ENCODE data around the gene EN2.
A peak's percentile ranks its signal among the peaks of the same experiment; 100 is the strongest.

The EN2 gene

DNA sequence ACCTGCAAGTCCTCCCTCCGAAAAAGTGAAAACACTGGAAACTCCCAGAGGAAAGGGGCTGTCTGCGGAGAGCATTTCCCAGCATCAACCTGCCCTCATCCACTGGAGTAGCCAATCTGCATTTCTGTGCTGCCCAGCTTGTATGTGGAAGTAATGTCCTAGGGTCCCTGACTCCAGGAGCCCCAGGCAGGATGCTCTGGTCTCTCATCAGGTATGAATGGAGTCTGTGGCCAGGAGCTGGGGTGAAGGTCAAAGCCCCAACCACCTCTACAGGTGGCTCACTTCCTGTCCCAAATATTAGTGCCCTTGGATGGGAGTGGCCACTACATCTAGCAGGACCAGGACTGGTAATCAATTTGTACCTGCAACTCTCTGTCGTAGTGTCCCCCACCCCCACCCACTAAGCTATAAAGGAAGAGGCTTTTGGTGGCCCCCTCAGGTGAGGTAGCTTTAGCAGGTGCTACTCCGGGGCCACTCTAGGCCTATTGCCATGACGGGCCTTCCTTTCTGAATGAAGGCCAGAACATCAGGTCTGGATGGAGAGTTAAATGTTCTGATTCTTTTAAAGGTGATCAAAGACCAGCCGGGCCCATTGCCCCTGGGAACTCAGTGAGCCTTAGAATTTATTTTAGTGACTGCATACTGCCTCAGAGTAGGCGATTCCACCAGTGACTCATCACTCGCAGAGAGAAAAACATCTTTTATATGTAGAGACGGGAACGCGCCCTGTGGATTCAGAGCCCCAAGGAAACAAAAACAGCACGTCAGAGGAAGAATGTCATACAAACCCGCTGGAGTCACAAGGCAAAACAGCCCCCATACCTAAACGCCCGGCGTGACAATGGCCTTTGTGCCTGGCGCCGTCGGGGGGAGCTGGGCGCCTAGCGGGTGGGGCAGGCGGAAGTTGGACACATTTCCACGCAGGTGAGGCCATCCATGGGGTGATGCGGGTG is 13.0 kb downstream of the EN2 start:
- Mint-ChIP-seq H3K4me1 (ENCODE audit: low read depth) (no peaks in the 10 kb centered on the region), H3K4me3 (no peak overlapping the region), H3K27me3 (ENCODE audit: low read depth) (peaks cover 88% of the 10 kb centered on the region)

GRCh38 chr7:155471718-155472117 is 13.8 kb downstream of the EN2 start:
- H3K27ac Mint-ChIP-seq = no peak overlapping the region
- peaks cover 3% of the 10 kb centered on the region for H3K36me3 Mint-ChIP-seq (ENCODE audit: low read depth)
- H3K27me3 Mint-ChIP-seq (ENCODE audit: low read depth) = peaks cover 89% of the 10 kb centered on the region
- H3K4me3 Mint-ChIP-seq = no peak overlapping the region
- peaks cover 2% of the 10 kb centered on the region for H3K4me1 Mint-ChIP-seq (ENCODE audit: low read depth)
- H3K9me3 Mint-ChIP-seq = no peaks in the 10 kb centered on the region

More for the DNA sequence above, 13.0 kb downstream of the EN2 start:
- no peaks in the 10 kb centered on the region for H3K9me3 Mint-ChIP-seq
- H3K27ac Mint-ChIP-seq = no peak overlapping the region
- H3K36me3 Mint-ChIP-seq (ENCODE audit: low read depth) = peaks cover 3% of the 10 kb centered on the region

DNA sequence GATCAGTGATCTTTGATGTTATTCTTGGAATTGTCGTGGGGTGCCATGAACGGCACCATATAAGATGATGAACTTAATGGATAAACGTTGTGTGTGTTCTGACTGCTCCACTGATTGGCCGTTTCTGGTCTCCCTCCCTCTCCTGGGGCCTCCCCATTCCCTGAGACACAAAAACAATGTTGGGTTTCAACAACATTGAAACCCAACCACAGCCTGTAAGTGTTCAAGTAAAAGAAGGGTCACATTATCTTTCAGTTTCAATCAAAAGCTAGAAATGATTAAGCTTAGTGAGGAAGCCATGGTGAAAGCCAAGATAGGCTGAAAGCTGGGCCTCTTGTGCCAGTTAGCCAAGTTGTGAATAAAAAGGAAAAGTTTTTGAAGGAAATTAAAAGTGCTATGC is 19.5 kb downstream of the EN2 start:
- Mint-ChIP-seq H3K4me1 (ENCODE audit: low read depth) (peaks cover 11% of the 10 kb centered on the region), H3K27ac (peak overlapping the region; percentile 52), H3K27me3 (ENCODE audit: low read depth) (peaks cover 68% of the 10 kb centered on the region), H3K9me3 (peaks cover 10% of the 10 kb centered on the region), H3K36me3 (ENCODE audit: low read depth) (peaks cover 4% of the 10 kb centered on the region), H3K4me3 (peak overlapping the region; percentile 21)

DNA sequence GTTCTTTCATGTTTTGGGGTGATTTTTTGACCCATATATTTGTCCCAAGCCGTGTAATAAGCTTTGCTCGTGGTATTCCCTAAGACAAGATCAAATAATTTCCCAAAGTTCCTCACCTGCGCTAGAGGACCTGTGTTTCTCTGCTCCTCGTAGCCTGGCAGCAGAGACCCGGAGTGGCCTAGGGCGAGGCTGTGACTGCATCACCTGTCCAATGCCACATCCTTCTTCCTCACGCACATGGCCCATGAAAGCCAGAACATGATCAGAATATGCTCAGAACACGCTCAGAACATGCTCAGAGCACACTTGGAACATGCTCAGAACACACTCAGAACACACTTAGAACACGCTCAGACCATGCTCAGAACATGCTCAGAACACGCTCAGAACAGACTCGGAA is 23.8 kb downstream of the EN2 start:
- Mint-ChIP-seq H3K27me3 (ENCODE audit: low read depth) (peaks cover 40% of the 10 kb centered on the region), H3K9me3 (peaks cover 10% of the 10 kb centered on the region), H3K27ac (no peak overlapping the region), H3K36me3 (ENCODE audit: low read depth) (peaks cover 4% of the 10 kb centered on the region), H3K4me1 (ENCODE audit: low read depth) (peaks cover 9% of the 10 kb centered on the region), H3K4me3 (no peak overlapping the region)

DNA sequence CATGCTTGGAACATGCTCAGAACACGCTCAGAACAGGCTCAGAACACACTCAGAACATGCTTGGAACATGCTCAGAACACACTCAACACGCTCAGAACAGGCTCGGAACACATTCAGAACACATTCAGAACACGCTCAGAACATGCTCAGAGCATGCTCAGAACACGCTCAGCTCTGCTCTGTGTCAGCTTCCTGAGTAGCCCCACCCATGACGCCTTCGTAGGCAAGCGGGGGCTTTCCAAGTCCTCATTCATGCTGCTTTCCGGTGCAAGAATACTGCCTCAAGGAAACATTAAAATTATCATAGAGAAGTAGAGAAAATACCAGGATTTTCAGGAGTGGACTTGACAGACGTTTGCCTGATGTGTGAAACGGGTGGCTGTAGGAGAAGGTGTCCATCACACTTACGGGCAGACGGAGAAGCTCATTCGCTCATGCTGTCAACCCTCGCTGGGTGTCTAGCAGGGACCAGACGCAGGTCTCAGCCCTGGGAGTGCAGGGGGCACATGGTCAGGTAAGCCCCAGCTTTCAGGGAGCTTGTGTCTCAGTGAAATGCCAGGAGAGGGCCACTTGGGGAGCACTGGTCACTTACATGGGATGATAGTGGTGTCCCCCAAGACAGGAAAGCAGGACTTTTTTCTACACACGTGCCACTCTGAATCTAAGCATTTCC is 24.7 kb downstream of the EN2 start:
- Mint-ChIP-seq H3K36me3 (ENCODE audit: low read depth) (peaks cover under 1% of the 10 kb centered on the region), H3K4me3 (peak overlapping the region; percentile 49), H3K9me3 (peaks cover 10% of the 10 kb centered on the region), H3K4me1 (ENCODE audit: low read depth) (peaks cover 2% of the 10 kb centered on the region), H3K27me3 (ENCODE audit: low read depth) (peaks cover 35% of the 10 kb centered on the region), H3K27ac (peak overlapping the region; percentile 43)

GRCh38 chr7:155483245-155483644 is 25.3 kb downstream of the EN2 start:
- Mint-ChIP-seq H3K36me3 (ENCODE audit: low read depth) (no peaks in the 10 kb centered on the region), H3K4me3 (peak overlapping the region; percentile 49), H3K4me1 (ENCODE audit: low read depth) (no peaks in the 10 kb centered on the region), H3K9me3 (peaks cover 10% of the 10 kb centered on the region), H3K27me3 (ENCODE audit: low read depth) (peaks cover 32% of the 10 kb centered on the region), H3K27ac (peak overlapping the region; percentile 55)

GRCh38 chr7:155483868-155484325 is 26.0 kb downstream of the EN2 start:
- peaks cover 10% of the 10 kb centered on the region for H3K9me3 Mint-ChIP-seq
- peaks cover 2% of the 10 kb centered on the region for H3K4me1 Mint-ChIP-seq (ENCODE audit: low read depth)
- H3K36me3 Mint-ChIP-seq (ENCODE audit: low read depth) = no peaks in the 10 kb centered on the region
- no peak overlapping the region for H3K27ac Mint-ChIP-seq
- H3K27me3 Mint-ChIP-seq (ENCODE audit: low read depth) = peaks cover 31% of the 10 kb centered on the region
- no peak overlapping the region for H3K4me3 Mint-ChIP-seq

DNA sequence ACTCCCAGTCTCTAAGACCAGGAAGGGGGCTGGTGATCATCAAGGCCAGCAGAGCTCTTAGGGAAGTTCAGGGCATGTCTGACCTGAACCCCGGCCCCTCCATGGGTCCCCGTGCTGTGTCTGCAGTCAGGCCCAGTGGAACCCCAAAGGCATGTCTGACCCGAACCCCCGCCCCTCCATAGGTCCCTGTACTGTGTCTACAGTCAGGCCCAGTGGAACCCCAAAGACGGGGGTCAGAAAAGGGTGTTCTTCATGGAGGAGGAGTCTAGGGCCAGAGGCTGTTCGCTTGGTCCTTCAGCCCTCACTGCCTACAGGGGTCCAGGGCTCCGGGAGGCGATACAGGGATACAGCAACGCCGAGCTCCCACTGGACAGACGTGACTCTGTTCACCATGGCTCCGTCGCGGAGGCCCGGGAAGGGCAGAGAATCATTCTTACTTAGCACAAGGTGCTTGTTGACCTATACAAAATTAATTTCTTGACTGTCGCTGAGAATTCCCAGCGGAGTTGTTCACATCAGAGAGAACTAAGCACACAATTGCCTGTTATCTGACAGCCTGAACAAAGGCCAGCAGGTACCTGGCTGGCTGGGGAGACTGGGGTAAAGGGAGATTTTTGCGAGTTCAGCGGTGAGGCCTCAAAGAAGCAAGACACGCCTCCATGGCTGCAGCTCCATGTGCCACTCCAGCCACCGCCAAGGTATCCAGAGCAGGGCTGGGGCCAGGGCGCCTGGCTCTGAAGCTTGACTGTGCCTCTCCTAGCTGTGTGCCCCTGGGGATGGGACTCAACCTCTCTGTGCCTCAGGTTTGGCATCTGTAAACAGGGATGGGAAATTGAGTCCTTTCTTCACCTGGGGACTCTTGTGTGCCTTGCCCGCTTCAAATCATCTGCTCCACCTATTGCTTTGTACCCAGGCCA is 26.8 kb downstream of the EN2 start:
- peaks cover 6% of the 10 kb centered on the region for H3K4me1 Mint-ChIP-seq (ENCODE audit: low read depth)
- H3K27ac Mint-ChIP-seq = no peak overlapping the region
- no peak overlapping the region for H3K4me3 Mint-ChIP-seq
- peaks cover 31% of the 10 kb centered on the region for H3K27me3 Mint-ChIP-seq (ENCODE audit: low read depth)
- H3K36me3 Mint-ChIP-seq (ENCODE audit: low read depth) = no peaks in the 10 kb centered on the region
- peaks cover 10% of the 10 kb centered on the region for H3K9me3 Mint-ChIP-seq

DNA sequence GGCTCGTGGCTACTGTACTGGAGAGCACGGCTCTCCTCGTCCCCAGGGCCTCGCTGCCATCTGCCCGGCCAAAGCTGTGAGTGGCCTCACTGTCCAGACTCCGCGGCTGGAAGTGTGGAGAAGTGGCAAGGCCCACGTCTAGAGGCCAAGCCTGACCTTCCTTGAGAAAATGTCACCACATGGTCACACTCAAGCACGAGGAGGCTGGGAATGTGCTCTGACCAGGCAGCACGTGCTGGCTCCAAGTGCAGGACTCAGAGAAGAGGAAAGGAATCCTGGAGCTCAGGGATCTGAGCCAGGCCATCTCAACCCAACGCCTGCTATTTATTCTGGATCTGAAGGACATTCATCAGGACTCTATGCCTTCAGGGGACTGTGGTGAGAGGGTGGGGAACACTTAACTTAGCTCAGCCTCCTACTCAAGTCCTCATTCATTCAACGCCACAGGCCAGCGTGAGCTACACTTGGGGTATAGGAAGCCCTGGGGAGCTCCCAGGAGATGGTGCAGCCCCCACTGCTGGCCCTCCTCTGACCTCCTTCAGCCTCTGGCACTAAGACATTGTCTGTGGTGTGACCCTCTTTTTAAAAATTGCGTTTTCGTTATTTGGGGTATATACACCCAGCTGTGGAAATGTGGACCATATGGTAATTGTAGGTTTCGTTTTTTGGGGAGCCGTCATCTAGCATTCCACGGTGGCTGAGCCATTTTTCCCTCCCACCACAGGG is 29.0 kb downstream of the EN2 start:
- H3K4me3 Mint-ChIP-seq = no peak overlapping the region
- peaks cover 15% of the 10 kb centered on the region for H3K4me1 Mint-ChIP-seq (ENCODE audit: low read depth)
- peaks cover 35% of the 10 kb centered on the region for H3K27me3 Mint-ChIP-seq (ENCODE audit: low read depth)
- H3K27ac Mint-ChIP-seq = no peak overlapping the region
- peaks cover 5% of the 10 kb centered on the region for H3K9me3 Mint-ChIP-seq
- peaks cover 2% of the 10 kb centered on the region for H3K36me3 Mint-ChIP-seq (ENCODE audit: low read depth)

DNA sequence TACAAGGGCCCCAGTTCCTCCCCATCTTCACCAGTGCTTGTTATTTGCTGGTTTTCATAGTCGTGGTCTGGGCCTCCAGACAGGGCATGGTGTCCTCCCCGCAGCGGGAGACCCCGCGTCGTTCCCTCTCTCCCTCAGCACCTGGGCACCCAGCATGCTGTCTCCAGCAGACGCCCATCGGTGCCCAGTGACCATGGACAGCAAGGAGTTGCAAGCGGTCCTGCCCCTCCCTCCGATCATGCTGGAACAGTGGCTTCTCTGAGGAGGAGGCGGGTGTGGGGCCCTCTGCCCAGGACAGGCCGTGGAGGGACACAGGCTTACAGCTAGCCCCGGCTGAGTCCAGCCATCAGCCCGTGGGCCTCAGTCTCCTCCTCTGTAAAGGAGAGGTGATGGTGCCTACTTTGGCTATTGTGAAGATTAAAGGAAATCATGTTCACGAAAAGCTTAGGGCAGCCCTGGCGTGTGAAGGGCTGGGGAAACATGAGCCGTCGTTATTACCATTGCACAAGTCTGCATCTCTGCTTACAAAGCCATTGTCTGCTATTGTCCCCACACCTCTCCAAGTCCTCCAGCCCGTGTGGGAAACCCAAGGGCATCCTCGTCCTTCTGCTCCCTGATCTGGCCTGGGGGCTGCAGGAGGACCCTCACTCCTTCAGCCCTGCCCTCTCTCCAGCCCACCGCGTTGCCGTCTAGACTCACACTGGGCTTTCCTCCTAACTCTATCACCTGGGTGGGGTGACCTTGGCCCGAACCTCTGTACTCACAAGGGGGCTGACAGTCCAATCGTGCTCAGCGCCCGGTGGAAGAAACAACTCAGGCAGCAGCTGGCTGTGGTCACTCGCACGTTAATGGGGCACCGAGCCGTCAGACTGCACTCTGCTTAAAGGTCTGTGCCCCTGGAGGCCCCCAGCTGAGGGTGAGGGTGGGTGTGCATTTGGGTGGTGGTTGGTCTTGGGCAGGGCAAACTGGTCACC is 29.9 kb downstream of the EN2 start:
- Mint-ChIP-seq H3K27me3 (ENCODE audit: low read depth) (peaks cover 35% of the 10 kb centered on the region), H3K27ac (no peak overlapping the region), H3K36me3 (ENCODE audit: low read depth) (peaks cover 2% of the 10 kb centered on the region), H3K9me3 (no peaks in the 10 kb centered on the region), H3K4me3 (no peak overlapping the region), H3K4me1 (ENCODE audit: low read depth) (peaks cover 16% of the 10 kb centered on the region)

DNA sequence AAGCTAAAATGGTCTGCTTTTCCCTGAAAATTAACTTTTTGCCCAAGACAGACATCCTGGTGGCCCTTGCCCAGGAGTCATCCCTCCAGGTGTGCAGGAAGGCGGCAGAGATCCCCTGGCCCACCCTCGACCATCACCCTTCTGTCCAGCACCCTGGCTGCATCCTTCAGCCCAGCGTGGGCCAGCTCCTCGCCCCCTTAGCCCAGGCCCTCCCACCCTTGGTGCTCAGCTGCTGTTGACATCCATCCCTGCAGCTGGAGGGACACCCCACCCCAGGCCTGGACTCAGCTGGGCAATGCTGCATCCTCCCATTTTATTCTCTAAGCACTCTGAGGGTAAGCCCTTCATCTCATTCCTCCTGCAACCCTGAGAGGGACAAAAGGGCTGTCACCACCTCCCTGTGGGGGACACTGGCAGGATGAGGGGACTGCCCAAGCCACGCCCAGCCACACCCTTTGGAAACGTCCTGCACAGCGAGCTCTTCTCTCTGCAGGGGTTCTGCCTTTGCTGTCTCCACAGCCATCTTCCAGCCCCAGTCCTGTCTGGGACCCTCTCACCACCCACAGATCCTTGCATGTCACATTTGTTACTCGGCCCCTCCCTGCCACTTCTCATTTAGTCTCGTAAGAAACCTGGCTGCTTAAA is 30.7 kb downstream of the EN2 start:
- H3K4me1 Mint-ChIP-seq (ENCODE audit: low read depth) = peaks cover 16% of the 10 kb centered on the region
- no peak overlapping the region for H3K4me3 Mint-ChIP-seq
- peaks cover 2% of the 10 kb centered on the region for H3K36me3 Mint-ChIP-seq (ENCODE audit: low read depth)
- H3K27me3 Mint-ChIP-seq (ENCODE audit: low read depth) = peaks cover 35% of the 10 kb centered on the region
- H3K27ac Mint-ChIP-seq = no peak overlapping the region
- H3K9me3 Mint-ChIP-seq = no peaks in the 10 kb centered on the region

DNA sequence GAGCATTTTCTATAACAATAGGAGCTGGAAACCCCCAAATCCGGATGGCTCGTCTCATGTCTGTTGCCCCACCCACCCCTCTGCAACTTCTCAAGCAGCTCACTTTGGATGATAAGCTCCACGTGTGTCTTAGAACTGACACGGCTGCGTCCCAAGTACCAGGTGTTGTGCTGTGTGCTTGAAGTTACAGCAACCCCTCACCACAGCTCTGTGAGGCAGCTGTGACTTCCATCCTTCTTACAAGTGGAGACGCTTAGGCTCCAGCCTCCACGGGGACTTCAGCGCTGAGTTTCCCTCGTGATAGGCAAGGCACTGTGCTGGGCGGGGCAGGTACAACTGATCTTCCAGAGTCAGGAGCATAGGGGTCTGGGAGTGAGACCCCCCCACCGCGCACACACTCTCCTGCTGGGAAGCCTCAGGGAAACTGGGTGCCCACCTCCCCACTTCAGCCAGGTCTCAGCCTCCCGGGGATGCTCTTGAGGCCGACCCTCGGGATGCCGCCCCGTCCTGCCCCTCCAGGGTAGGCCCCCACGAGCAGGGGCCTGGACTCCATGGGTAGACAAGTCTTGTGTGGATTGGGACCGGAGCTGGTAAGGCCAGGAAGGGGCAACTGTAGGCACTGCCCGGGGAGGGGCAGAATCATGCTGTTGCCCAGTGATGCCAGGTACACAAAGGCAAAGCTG is 31.4 kb downstream of the EN2 start:
- no peak overlapping the region for H3K27ac Mint-ChIP-seq
- peaks cover 16% of the 10 kb centered on the region for H3K4me1 Mint-ChIP-seq (ENCODE audit: low read depth)
- H3K27me3 Mint-ChIP-seq (ENCODE audit: low read depth) = peaks cover 35% of the 10 kb centered on the region
- H3K4me3 Mint-ChIP-seq = no peak overlapping the region
- no peaks in the 10 kb centered on the region for H3K9me3 Mint-ChIP-seq
- peaks cover 2% of the 10 kb centered on the region for H3K36me3 Mint-ChIP-seq (ENCODE audit: low read depth)

Measured in T-helper 1 cell treated with Interleukin-12 subunit alpha and Interleukin-12 subunit beta and Interleukin-4 antibody, amounts not matched to agents 30 μg/mL and 1 μg/mL, for 36 hours (primary cell).